Endothelial cell of umbilical vein (primary cell): ENCODE data around the gene SYNDIG1. TPM values are rescaled to one million over a fixed set of nuclear protein-coding genes. Genes with fewer than 3 reads are reported as not detected.

Experiments
- BruUV-seq: library from RNA; stranded (reverse); fragments of 400-500 nt; replicated peaks from 2 replicates; lab custom pipeline; 2021; lab: Mats Ljungman, UMichigan
- CTCF ChIA-PET: fragments of 300-600, 350-600 bp; sonication (Branson Sonifier 250); formaldehyde crosslinking; loops from one replicate; lab custom pipeline; 2021; ENCODE audit warnings: antibody characterized with exemption, inconsistent platforms; lab: Charles Lee
- POLR2A ChIA-PET: fragments of 300-600, 350-600 bp; sonication (Branson Sonifier 250); formaldehyde crosslinking; loops from one replicate; lab custom pipeline; 2021; ENCODE audit warnings: antibody characterized with exemption, inconsistent platforms; lab: Charles Lee
- DNase-seq: peaks from one replicate; pipeline ENCODE4 v3.0.0-alpha.2; 2011; ENCODE audit warnings: low read depth, low spot score
- FAIRE-seq: peaks from 2 replicates; lab custom pipeline; 2011; peaks lifted over from hg19 to GRCh38; lab: Jason Lieb, UNC
- H2AFZ ChIP-seq: 2 replicates; pipeline ENCODE4 v1.6.0; 2012; ENCODE audit warnings: low read depth, low read length, control low read depth, inconsistent platforms
- H3K27ac ChIP-seq: 2 replicates; pipeline ENCODE4 v1.5.1; 2011; ENCODE audit warnings: low read depth, mild to moderate bottlenecking, control low read depth, low read length, moderate library complexity; ENCODE audit not compliant: insufficient read depth
- H3K27me3 ChIP-seq, 2 experiments: 2 replicates each; pipeline versions ENCODE4 v1.6.0 to v1.6.1; 2011; ENCODE audit warnings: low read length in 2 of 2, mixed read lengths in 1 of 2; ENCODE audit not compliant: control insufficient read depth in 2 of 2, insufficient read depth in 2 of 2
- H3K36me3 ChIP-seq, 2 experiments: 2 replicates in 1 of 2; 3 replicates in 1 of 2; pipeline ENCODE4 v1.5.1; 2011; ENCODE audit warnings: low read length in 2 of 2, mild to moderate bottlenecking in 1 of 2, moderate library complexity in 1 of 2; ENCODE audit not compliant: control insufficient read depth in 2 of 2, insufficient read depth in 2 of 2; ENCODE audit errors: extremely low read depth in 1 of 2
- H3K4me1 ChIP-seq: 3 replicates; pipeline ENCODE4 v1.5.1; 2011; ENCODE audit warnings: mild to moderate bottlenecking, low read length; ENCODE audit not compliant: control insufficient read depth, insufficient read depth; ENCODE audit errors: extremely low read depth
- H3K4me2 ChIP-seq: 2 replicates; pipeline ENCODE4 v1.6.1; 2011; ENCODE audit warnings: low read length, control low read depth, mixed read lengths; ENCODE audit not compliant: insufficient read depth
- H3K4me3 ChIP-seq, 3 experiments: fragments of 200-600 bp in 1 of 3; sonication (generic), shearing (Covaris generic) in 1 of 3; replicated peaks in 1 of 3; 2 replicates each; pipeline ENCODE4 v1.5.1; 2011 to 2016; ENCODE audit warnings: control low read depth in 3 of 3, low read length in 3 of 3, mild to moderate bottlenecking in 2 of 3, inconsistent platforms in 1 of 3, low read depth in 1 of 3, moderate library complexity in 1 of 3; ENCODE audit not compliant: insufficient read depth in 1 of 3
- H3K79me2 ChIP-seq: 2 replicates; pipeline ENCODE4 v1.6.0; 2012; ENCODE audit warnings: low read length, inconsistent platforms; ENCODE audit not compliant: control insufficient read depth, insufficient read depth
- H3K9ac ChIP-seq: replicated peaks from 2 replicates; pipeline ENCODE3; 2011; ENCODE audit warnings: low read length, control low read depth; ENCODE audit not compliant: insufficient read depth; ENCODE audit errors: extremely low read depth
- H3K9me1 ChIP-seq: replicated peaks from 3 replicates; pipeline ENCODE4 v1.6.0; 2011; ENCODE audit warnings: mild to moderate bottlenecking, low read length; ENCODE audit not compliant: control insufficient read depth, insufficient read depth; ENCODE audit errors: extremely low read depth
- H3K9me3 ChIP-seq: replicated peaks from 2 replicates; pipeline ENCODE4 v1.5.1; 2012; ENCODE audit warnings: low read length, inconsistent platforms; ENCODE audit not compliant: control insufficient read depth, insufficient read depth
- H4K20me1 ChIP-seq: replicated peaks from 2 replicates; pipeline ENCODE3; 2011; ENCODE audit warnings: mild to moderate bottlenecking, low read length; ENCODE audit not compliant: control insufficient read depth, insufficient read depth; ENCODE audit errors: extremely low read depth
- EZH2 ChIP-seq: IDR thresholded peaks from 2 replicates; pipeline ENCODE4 v1.6.1; 2012; ENCODE audit warnings: borderline replicate concordance, low read depth, mild to moderate bottlenecking, moderate library complexity, low read length, inconsistent platforms; ENCODE audit not compliant: severe bottlenecking
- FOS ChIP-seq: IDR thresholded peaks from 2 replicates; pipeline ENCODE4 v1.6.1; 2011; ENCODE audit warnings: mild to moderate bottlenecking, low read length, moderate library complexity, borderline replicate concordance; ENCODE audit not compliant: insufficient read depth
- GATA2 ChIP-seq: IDR thresholded peaks from 2 replicates; pipeline ENCODE4 v1.7.0; 2011; ENCODE audit warnings: low read depth, mild to moderate bottlenecking, moderate library complexity, mixed read lengths, low read length; ENCODE audit not compliant: insufficient read length, insufficient read depth
- JUN ChIP-seq: IDR thresholded peaks from 2 replicates; pipeline ENCODE4 v1.6.1; 2011; ENCODE audit warnings: borderline replicate concordance, low read depth; ENCODE audit not compliant: insufficient read length, insufficient read depth
- MYC ChIP-seq: IDR thresholded peaks from one replicate; pipeline ENCODE4 v1.6.1; 2011; ENCODE audit warnings: mild to moderate bottlenecking, low read depth, low read length
- POLR2A ChIP-seq: IDR thresholded peaks from 2 replicates; pipeline ENCODE4 v1.6.1; 2012; ENCODE audit warnings: low read depth, mild to moderate bottlenecking, control low read depth, low read length
- POLR2AphosphoS5 ChIP-seq: IDR thresholded peaks from 2 replicates; pipeline ENCODE4 v1.6.1; 2012; ENCODE audit warnings: low read depth, mild to moderate bottlenecking, control low read depth, low read length, moderate library complexity; ENCODE audit not compliant: insufficient read depth
- dilution Hi-C: fragments of 300-500 bp; cut with MboI; formaldehyde crosslinking; loops from one replicate; pipeline ENCODE4 v1.15.0; 2019; ENCODE audit warnings: low sequenced_read_pairs; ENCODE audit not compliant: extremely low pct_ligation_motif_present
- intact Hi-C: fragments of 100-400 bp; cut with micrococcal nuclease; formaldehyde crosslinking; loops from one replicate; pipeline ENCODE4 v1.10.0; 2022
- polyA plus RNA-seq, 4 experiments: library from polyadenylated mRNA; depleted of rRNA in 3 of 4; stranded (reverse) in 3 of 4; unstranded in 1 of 4; fragments of >200 nt; gene quantifications; 2 replicates each; pipeline versions ENCODE4 v1.2.1 to v1.2.3, GENCODE V29; 2011 to 2012; ENCODE audit warnings: missing spikeins in 1 of 4
- total RNA-seq: library from RNA; stranded (reverse); gene quantifications from 2 replicates; pipeline ENCODE4 v1.2.3, GENCODE V29; 2021
- TF ChIP-seq, protein P1 (sequence below): IDR thresholded peaks from 2 replicates; pipeline ENCODE4 v1.6.1; 2011; ENCODE audit not compliant: insufficient read depth, insufficient read length
- TF ChIP-seq, protein P2 (sequence below), 2 donors: IDR thresholded peaks; 1 replicate in 1 of 2; 2 replicates in 1 of 2; pipeline ENCODE4 v1.5.1; 2011; ENCODE audit warnings: low read length in 2 of 2, mild to moderate bottlenecking in 2 of 2, moderate library complexity in 2 of 2, control low read depth in 1 of 2, inconsistent platforms in 1 of 2, low read depth in 1 of 2; ENCODE audit not compliant: insufficient read depth in 1 of 2; ENCODE audit errors: extremely low read depth in 1 of 2

Gene SYNDIG1
- total and polyA plus RNA-seq, 2 donors (not counting 3 experiments of a cell fraction or from before 2014, with no cell fraction given) = not detected

DNA sequence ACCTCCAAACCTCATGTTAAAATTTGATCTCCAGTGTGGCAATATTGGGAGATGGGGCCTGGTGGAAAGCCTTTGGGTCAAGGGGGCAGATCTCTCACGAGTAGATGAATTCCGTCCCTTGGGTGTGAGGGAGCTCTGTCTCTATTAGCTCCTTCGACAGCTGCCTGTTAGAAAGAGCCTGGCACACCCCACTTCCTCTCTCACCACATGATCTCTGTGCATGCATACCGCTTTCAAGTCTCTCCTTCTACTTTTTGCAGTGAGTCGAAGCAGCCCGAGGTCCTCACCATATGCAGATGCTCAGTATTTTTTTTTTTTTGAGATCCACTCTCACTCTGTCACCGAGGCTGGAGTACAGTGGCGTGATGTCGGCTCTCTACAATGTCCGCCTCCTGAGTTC is 176.9 kb downstream of the SYNDIG1 start:
- H3K9me3 ChIP-seq = peaks cover 3% of the 10 kb centered on the region
- no peak overlapping the region for H3K4me3 ChIP-seq
- H3K9me1 ChIP-seq = no peaks in the 10 kb centered on the region
- no peaks in the 10 kb centered on the region for H3K79me2 ChIP-seq
- TF ChIP-seq POLR2A = no peak
- no TSS peak for BruUV-seq
- H3K27me3 ChIP-seq = no peaks in the 10 kb centered on the region
- DNase-seq (no peak), FAIRE-seq (no peak)
- no peak overlapping the region for H3K9ac ChIP-seq
- no peak overlapping the region for H3K4me2 ChIP-seq
- no peaks in the 10 kb centered on the region for H3K4me1 ChIP-seq
- H2AFZ ChIP-seq = no peak overlapping the region
- no peak overlapping the region for H3K27ac ChIP-seq
- dilution Hi-C loops (no loop called here), intact Hi-C loops (no loop called here)
- no peaks in the 10 kb centered on the region for H4K20me1 ChIP-seq
- no peaks in the 10 kb centered on the region for H3K36me3 ChIP-seq
- ChIA-PET POLR2A (no interaction called here), CTCF (no interaction called here)

DNA sequence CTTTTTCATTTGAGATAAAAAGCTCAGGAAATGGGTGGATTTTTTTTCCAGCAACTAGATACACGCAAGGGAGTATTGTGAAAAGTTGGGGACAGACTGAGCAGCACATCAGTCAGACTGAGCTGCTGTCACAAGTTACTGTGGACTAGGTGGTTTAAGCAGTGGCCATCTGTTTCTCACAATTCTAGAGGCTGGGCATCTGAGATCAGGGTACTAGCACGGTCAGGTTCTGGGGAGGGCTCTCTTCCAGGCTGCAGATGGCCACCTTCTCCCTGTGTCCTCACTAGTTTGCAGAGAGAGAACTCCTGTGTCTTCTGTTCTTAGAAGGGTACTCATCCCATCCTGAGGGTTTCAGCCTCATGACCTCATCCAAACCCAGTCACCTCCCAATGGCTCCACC is 178.3 kb downstream of the SYNDIG1 start:
- ChIA-PET CTCF (no interaction called here), POLR2A (no interaction called here)
- Histone ChIP-seq H4K20me1 (no peaks in the 10 kb centered on the region), H3K27me3 (no peaks in the 10 kb centered on the region), H3K9ac (no peak overlapping the region), H3K27ac (no peak overlapping the region), H2AFZ (no peak overlapping the region), H3K9me3 (peaks cover 7% of the 10 kb centered on the region), H3K4me1 (no peaks in the 10 kb centered on the region), H3K36me3 (no peaks in the 10 kb centered on the region), H3K4me2 (no peak overlapping the region), H3K4me3 (no peak overlapping the region), H3K79me2 (no peaks in the 10 kb centered on the region), H3K9me1 (no peaks in the 10 kb centered on the region)
- no peak for TF ChIP-seq MYC
- no peak for FAIRE-seq
- DNase-seq = no peak
- no TSS peak for BruUV-seq
- intact Hi-C loops (no loop called here), dilution Hi-C loops (no loop called here)

DNA sequence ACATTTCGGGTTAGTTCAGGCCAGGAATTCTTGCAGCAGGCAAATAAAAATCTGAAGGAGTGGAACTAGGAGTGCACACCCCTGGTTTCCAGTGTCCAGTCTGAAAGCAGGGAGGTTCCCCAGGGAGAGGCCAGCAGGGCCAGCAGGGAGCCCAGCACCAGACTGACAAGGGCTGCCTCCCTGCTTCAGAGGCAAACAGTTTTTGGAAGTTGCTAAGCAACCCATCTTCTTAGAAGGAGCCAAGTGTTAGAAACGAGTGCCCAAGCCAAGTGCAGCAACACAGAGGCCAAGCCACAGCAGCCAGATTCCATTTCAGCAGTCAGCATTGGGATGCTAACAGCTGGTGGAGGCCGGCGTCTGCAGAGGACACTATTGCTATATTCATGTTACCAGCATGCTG is 179.1 kb downstream of the SYNDIG1 start:
- Histone ChIP-seq H4K20me1 (no peaks in the 10 kb centered on the region), H3K36me3 (no peaks in the 10 kb centered on the region), H3K9ac (no peak overlapping the region), H3K27me3 (no peaks in the 10 kb centered on the region), H2AFZ (no peak overlapping the region), H3K9me1 (no peaks in the 10 kb centered on the region), H3K9me3 (peaks cover 7% of the 10 kb centered on the region), H3K4me1 (no peaks in the 10 kb centered on the region), H3K79me2 (no peaks in the 10 kb centered on the region), H3K4me3 (no peak overlapping the region), H3K27ac (no peak overlapping the region), H3K4me2 (no peak overlapping the region)
- DNase-seq (no peak), FAIRE-seq (no peak)
- ChIA-PET CTCF (no interaction called here), POLR2A (no interaction called here)
- no TSS peak for BruUV-seq
- intact Hi-C loops (no loop called here), dilution Hi-C loops (no loop called here)
- TF ChIP-seq EZH2 (no peak), FOS (no peak), GATA2 (no peak), POLR2AphosphoS5 (no peak), POLR2A (no peak), MYC (no peak), JUN (no peak)
- TF ChIP-seq, protein P1, sequence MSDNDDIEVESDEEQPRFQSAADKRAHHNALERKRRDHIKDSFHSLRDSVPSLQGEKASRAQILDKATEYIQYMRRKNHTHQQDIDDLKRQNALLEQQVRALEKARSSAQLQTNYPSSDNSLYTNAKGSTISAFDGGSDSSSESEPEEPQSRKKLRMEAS = no peak
- TF ChIP-seq, protein P2, sequence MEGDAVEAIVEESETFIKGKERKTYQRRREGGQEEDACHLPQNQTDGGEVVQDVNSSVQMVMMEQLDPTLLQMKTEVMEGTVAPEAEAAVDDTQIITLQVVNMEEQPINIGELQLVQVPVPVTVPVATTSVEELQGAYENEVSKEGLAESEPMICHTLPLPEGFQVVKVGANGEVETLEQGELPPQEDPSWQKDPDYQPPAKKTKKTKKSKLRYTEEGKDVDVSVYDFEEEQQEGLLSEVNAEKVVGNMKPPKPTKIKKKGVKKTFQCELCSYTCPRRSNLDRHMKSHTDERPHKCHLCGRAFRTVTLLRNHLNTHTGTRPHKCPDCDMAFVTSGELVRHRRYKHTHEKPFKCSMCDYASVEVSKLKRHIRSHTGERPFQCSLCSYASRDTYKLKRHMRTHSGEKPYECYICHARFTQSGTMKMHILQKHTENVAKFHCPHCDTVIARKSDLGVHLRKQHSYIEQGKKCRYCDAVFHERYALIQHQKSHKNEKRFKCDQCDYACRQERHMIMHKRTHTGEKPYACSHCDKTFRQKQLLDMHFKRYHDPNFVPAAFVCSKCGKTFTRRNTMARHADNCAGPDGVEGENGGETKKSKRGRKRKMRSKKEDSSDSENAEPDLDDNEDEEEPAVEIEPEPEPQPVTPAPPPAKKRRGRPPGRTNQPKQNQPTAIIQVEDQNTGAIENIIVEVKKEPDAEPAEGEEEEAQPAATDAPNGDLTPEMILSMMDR (IDR thresholded peaks at IDR 0.05; ENCODE audit: extremely low read depth in 1 of 2, insufficient read depth in 1 of 2, low read depth in 1 of 2, low read length in 2 of 2) = no peak
